Fibroblast of skin of left biceps (primary cell): ENCODE measurements around the gene C4orf36.
"Not testable (repeated sequence)": the region's sequence is repeated elsewhere in the genome, so short reads cannot be mapped to it uniquely, and the experiment has no call there.

Source experiments
- DNase-seq, 2 experiments: peaks; one replicate each; pipeline ENCODE4 v3.0.0-alpha.2; 2013; ENCODE audit warnings: low read depth in 2 of 2

C4orf36 gene

DNA sequence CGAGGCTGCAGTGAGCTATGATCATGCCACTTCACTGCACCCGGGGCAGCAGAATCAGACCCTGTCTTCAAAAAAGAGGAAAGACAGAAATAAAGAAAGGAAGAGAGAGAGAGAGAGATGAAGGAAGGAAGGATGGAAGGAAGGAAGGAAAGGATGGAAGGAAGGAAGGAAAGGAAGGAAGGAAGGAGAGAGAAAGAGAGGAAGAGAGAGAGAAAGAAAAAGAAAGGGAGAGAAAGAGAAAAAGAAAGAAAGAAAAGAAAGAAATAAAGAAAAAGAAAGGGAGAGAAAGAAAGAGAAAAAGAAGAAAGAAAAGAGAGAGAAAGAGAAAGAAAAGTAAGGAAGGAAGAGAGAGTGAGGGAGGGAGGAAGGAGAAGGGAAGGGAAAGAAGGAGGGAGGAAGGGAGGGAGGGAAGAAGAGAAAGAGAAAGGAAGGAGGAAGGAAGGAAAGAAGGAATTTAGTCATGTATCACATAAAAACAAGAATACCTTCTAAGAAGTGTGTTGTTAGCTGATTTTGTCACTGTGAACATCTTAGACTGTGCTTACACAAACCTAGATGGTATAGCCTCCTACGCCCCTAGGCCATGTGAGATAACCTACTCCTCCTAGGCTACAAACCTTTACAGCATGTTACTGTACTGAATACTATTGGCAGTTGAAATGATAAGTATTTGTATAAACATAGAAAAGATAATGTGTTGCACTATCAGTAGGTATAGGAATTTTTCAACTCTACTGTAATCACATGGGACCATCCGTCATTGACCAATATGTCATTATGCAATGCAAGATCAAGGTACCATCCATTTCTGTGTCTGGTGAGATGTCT, 25.2 kb upstream of the C4orf36 start:
- DNase-seq: no peak

DNA sequence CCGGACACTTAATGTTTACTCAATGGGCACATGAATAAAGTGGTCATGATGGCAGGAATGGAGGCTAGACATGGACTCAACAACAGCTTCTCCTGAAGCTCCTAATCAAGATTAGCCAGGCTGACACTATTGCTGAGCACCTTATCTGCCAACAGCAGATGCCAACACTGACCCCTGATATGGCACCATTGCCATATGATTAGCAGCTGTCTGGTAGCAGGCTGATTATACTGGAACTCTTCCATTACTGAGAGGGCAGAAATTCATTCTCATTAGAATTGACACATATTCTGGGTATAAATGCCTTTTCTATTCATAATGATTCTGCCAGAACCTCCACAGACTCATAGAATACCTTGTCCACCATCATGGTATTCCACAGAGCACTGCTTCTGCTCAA, 24.2 kb upstream of the C4orf36 start:
- DNase-seq: no peak

DNA sequence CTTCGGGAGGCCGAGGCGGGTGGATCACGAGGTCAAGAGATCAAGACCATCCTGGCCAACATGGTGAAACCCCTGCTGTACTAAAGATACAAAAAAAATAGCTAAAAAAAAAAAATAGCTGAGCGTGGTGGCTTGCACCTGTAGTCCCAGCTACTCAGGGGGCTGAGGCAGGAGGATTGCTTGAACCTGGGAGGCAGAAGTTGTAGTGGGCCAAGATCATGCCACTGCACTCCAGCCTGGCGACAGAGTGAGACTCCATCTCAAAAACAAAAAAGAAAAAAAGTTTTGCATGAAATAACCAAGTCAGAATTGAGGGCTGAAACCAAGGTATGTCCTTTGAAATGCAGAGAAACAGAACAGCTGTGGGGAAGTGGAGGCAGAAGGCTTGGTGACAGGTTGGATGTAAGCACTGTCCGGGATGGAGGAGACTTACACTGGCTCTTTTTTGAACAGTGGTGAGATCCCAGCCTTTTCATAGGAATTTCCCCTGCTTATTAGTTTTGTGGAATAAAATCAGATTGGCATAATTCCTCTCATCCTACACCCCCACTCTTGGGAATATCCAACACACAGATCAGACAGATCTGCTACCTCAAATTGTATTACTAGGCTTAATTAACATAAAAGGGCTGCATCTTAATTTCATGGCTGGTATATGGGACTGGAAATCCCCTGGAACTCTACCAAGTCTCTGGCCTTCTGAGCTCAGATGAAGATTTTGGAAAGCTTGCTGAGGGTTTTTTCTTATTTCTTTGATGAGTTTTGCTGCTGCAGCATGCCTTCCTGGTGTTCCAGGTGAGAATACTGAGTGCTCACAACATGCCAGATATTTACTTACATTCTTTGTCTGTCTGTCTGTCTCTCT, 18.8 kb upstream of the C4orf36 start:
- DNase-seq: no peak

DNA sequence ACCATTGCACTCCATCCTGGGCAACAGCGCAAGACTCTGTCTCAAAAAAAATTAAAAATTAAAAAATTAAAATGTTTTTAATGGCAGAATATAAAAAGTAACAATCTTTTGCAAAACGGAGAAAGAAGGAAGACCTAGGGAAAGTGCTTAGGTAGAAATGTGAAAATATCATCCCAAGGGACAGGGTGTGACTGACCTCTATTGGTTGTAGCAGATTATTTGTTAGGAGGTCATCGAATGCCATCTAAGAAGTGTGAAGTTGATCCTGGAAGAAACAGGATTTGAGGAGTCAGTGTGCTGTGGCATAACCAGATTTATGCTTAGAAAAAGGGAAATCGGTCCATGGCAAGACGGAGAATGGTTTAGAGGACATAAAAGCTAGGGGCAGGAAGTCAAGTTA, 18.1 kb upstream of the C4orf36 start:
- DNase-seq: no peak

DNA sequence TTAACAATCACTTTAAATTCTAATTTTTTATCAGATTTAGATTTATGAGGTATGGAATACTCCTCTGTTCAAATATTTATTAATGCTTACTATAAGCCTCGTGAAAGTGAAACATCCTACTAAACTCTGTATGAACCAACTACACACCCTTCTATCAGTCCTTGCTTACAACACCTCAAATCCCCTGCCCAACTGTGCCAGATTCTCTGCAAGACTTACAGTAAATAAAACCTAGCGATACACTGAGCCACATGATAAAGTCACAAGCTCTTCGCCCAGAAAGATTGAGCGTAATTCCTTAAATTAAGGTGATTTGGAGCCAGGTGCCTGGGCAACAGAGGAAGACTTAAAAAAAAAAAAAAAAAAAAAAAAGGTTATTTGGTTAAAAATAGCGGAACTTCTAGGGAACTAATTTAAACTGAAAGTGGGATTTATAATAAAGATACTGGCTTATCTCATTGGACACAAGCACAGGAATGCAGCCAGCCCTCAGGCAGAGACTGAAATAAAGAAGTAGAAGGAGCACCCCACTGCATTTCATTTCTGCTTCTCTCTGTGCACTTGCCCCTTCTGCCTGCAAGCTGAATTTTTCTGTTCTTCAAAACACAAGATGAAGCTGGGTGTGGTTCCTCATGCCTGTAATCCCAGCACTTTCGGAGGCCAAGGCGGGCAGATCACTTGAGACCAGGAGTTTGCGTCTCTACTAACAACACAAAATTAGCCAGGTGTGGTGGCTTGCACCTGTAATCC, 17.5 kb upstream of the C4orf36 start:
- no peak for DNase-seq

DNA sequence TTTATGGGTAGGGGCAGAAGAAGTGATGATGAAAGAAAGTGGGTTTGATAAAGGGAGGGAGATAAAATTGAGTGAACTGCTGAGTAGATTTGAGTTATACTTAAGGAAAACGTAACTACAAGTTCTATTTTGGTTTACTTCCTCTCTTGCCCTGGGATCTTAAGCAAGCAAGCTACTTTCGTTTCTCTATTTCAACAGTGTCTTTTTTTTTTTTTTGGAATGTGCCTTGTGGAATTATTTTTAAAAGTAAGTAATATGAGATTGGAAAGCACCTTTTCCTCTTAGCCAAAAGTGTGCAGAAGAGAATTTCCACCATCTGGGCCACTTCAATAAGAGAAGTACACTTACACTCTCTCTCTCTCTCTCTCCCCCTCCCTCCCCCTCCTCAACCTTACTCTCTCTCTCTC, 16.0 kb upstream of the C4orf36 start:
- DNase-seq: no peak

DNA sequence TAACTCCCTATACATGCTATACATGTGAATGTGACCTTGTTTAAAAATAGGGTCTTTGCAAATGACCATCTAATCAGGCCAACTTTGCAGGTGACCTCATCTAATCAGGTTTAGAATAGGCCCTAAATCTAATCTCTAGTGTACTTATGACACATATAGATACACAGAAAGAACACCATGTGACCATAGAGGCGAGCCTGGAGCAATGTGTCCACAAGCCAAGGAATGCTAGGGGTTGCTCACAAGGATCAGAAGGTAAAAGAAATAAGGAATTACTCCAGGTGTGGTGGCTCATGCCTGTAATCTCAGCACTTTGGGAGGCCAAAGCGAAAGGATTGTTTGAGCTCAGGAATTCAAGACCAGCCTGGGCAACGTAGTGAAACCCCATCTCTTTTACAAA, 9.6 kb upstream of the C4orf36 start:
- DNase-seq: no peak

DNA sequence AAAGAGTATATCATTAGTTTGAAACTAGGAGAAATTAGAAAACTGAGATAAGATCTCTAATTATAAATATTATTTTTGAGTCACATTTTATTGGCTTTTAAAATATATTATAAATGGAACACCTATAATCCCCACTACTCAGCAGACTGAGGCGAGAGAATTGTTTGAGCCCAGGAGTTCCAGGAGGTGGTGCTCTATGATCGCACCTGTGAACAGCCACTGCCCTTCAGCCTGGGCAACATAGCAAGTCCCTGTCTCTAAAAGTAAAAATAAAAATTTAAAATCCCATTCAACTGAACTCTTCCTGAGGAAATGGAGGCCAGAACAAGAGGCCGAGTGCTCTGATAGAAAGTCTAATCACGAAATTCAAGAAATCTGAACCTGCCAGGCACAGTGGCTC, 6.3 kb upstream of the C4orf36 start:
- no peak for DNase-seq

DNA sequence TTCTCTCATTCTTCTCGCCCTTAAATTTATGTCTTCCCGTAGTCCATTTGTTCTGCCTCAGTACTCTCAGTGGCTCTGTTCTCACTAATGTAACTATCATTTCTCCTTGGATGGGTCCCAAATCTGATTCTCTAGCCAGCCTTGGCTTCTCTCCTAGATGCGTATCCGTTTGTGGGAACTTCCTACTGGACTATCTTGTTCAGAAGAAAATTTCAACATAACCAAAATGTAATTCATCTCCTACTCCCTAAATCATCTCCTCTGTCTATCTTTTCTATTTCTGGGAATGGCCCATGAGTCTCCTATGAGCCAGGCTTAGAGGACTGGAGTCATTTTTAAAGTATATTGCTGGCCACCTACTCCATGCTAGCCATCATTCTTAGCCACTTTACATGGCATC, 4.4 kb upstream of the C4orf36 start:
- DNase-seq: no peak

DNA sequence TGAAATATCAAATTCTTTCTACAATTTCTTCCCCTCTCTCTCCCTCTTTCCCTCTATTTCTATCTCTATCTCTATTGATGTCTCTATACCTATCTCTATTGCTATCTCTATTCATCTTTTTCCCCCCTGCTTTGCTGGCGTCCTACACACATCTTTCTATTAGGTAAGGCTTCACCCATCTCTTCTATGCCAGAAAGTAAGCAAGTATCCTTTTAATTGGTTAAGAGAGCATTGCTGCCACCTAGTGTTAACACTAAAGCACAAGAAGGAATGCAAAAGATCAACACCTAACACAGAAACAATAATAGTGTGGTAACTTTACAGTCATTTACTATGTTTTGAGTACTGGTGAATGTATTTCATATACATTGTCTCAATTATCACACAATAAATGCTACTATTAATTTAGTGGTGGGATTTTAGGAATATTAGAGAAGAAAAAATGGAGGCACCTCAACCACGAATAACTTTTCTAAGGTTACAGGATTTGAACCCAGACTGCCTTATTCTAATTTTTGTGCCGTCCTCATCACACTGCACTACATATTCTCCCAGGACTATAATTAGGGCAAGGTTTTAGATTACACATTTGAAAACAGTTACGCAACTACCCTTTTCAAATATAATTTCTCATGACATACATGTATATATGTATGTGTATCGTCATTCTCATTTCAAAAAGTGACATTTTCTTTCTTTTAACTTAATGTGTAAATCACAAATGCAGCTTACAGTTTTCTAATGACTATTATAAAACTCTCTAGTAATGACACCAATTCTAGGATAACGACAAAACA, 3.7 kb upstream of the C4orf36 start:
- peak; percentile 44 to 50 for DNase-seq

DNA sequence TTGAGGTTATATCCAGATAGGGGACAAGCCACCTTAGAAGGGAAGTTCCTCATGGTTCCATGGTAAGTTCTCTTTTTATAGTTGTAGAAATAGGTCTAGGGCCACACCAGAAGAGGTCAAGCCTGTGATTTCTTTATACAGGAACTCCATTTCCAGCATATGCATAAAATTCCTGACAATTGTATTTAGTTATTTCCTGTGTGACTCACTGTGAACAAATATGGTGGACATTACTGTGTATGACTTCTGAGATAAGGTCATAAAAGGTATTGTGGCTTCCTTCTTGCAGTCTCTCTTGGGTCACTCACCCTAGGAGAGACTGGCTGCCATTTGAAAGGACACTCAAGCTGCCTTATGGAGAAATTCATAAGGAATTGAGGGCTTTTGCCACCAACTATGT, 2.2 kb upstream of the C4orf36 start:
- DNase-seq: no peak

DNA sequence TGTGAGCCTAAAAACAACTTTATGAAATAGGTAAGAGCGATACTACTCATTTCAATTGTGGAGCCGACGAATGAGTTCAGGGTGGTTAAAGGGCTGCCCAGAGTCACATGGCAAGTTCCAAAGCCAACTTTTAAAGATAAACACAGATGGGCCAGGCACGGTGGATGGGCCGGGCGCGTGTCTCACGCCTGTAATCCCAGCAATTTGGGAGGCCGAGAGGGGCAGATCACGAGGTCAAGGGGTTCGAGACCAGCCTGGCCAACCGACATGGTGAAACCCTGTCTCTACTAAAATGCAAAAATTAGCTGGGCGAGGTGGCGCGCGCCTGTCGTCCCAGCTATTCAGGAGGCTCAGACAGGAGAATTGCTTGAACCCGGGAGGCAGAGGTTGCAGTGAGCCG, 914 bp upstream of the C4orf36 start:
- no peak for DNase-seq

DNA sequence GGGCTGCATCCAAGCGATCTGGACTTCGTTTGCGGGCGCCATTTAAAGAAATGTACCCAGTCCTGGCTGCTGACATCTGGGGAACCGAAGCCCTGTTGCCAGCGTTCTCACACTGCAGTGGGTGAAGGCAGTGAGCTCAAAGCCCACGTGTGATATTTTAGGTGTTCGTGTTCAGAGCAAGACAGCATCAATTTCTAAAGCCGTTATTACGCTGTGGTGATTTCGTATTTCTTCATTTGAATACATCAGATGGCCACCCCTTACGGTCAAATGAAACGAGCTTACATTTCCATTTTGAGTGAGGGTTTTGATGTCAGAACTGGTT, 376 bp upstream of the C4orf36 start:
- DNase-seq: no peak

DNA sequence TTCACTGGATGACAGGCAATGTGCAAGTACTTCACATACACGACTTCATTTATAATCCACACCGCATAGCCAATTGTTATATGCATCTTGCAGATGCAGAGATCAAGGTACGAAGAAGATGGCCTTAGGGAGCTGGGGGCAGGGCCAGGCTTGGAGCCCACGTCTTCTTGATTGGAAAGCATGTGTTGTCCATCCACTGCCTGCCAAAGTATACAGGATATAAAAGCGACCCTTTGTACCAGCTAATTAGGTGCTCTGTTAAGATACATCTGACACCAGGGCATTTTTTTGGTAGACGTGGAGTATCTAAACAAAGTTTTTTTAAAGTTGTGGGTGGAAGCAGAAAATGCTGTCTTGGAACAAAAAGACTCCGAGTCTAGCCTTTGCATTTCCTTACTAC, 1.4 kb downstream of the C4orf36 start:
- no peak for DNase-seq

DNA sequence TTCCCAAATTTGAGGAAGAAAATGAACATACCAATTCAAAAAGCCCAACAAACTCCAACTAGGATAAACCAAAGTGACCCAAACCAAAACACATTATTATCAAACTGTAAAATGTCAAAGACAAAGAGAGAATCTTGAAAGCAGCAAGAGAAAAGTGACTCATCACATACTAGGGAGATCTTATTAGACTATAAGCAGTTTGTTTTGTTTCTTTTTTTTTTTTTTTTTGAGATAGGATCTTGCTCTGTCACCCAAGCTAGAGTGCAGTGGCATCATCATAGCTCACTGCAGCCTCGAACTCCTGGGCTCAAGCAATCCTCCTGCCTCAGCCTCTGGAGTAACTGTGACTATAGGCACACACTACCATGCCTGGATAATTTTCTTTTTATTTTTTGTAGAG, 12.6 kb downstream of the C4orf36 start:
- no peak for DNase-seq

DNA sequence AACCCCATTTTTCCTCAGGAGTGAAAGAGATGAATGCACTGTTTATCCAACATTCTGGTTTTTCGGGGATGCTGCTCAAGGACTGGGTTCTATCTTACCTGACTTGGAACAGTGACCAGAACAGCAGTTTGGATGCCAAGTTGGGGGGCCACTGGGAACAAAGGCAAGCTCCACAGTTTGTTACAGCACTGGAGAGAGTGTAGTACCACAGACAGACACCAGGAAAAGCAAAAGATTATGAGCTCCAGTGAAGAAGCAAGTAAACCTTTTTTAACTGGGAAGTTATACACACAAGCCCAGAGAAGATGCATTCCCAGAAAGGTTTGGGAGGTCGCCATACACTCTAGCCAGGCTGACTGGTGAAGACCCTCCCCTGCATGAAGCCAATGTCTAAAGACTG, 13.6 kb downstream of the C4orf36 start:
- no peak for DNase-seq

DNA sequence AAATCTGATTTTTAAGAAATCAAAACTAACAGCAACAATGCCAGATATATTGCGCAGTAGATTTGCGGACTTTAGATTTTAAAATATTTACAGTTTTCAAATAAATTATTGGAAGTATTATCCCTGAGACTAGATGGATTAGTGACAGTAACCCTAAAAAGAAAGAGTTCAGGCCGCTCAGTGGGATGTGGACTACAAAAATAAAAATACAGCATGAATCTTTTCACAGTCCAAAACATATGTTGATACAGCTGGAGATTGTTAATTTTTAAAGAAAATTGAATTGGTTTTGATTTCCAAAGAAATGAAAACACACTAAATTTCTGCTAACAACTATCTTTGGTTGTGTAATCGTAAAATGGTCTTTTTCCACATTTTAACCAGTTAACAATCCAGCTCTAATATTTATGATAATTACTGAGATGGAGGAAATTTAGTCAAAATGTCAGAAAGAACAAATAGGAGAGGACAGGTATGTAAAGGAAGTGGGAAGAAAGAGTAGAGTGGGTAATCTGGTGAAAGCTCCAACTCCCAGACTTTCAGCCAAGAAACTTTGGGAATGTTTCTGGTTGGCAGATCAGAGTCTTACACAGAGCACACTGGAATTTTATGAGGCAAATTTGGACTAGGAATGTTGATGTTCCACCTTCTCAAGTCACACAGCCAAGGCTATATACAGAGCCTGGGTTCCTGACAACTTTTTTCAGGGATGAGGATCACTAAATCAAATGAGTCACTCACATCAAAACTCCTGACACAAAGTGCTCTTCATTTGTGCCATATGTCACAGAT, 15.1 kb downstream of the C4orf36 start:
- DNase-seq: no peak

DNA sequence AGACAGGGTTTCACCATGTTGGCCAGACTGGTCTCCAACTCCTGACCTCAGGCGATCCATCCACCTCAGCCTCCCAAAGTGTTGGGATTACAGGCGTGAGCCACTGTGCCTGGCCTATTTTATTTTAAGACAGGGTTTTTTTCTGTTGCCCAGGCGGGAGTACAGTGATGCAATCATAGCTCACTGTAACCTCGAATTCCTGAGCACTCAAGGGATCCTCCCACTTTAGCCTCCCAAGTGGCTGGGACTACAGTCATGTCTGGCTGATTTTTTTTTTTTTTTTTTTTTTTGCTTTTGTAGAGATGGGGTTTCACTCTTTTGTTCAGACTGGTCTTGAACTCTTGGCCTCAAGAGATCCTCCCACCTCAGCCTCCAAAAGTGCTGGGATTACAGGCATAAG, 16.8 kb downstream of the C4orf36 start:
- DNase-seq: not testable (repeated sequence)

DNA sequence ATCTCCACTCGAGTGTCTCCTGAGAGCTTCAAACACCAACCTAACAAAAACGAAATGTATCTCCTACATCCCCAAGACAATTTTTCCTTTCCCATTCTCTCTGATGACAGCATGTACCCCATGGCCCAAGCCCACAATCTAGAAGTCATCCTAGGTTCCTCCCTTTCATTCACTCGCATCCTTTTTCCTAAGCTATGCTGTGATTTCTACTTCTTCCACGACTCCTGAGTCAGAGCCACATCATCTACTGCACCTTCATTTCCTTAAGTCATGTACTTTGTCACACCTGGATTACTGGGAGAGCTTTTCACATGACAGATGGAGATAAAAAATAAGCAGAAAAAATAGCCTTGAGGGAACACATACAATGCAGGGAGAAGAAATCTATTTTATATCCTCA, 20.1 kb downstream of the C4orf36 start:
- DNase-seq: no peak

DNA sequence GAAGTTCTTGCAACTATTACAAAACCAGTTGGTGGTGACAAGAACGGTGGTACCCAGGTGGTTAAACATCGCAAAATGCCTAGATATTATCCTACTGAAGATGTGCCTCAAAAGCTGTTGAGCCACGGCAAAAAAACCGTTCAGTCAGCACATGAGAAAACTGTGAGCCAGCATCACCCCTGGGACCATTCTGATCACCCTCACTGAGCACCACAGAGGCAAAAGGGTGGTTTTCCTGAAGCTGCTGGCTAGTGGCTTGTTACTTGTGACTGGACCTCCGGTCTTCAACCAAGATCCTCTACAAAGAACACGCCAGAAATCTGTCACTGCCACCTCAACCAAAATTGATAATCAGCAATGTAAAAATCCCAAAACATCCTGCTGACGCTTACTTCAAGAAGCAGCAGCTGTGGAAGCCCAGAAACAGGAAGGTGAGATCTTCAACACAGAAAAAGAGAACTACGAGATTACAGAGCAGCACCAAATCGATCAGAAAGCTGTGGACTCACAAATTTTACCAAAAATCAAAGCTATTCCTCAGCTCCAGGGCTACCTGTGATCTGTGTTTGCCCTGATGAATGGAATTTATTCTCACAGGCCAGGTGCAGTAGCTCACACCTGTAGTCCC, 21.7 kb downstream of the C4orf36 start:
- no peak for DNase-seq
